AG09319 (cell line): ENCODE measurements around the gene DNAJC11.

Experiments used
- DNase-seq: peaks from one replicate; pipeline ENCODE4 v3.0.0-alpha.2; 2010; ENCODE audit warnings: low read depth; ENCODE audit errors: extremely low read depth
- CTCF ChIP-seq: IDR thresholded peaks from 2 replicates; pipeline ENCODE4 v1.5.1; 2011; ENCODE audit warnings: low read depth, mild to moderate bottlenecking, inconsistent platforms, low read length, moderate library complexity

DNAJC11 gene

GRCh38 chr1:6635910-6636760, 65.5 kb downstream of the DNAJC11 start:
- no peak for DNase-seq
- peak; percentile 2; the same call in 1 of the 2 replicates for TF ChIP-seq CTCF

- TF ChIP-seq CTCF, result no peak
- DNase-seq, result no peak
Measured at GRCh38 chr1:6635161-6635909, 66.3 kb downstream of the DNAJC11 start.

GRCh38 chr1:6634371-6635052, 67.1 kb downstream of the DNAJC11 start:
- no peak for DNase-seq
- peak; percentile 35 for TF ChIP-seq CTCF

- TF ChIP-seq CTCF, result no peak
- no peak for DNase-seq
Measured at GRCh38 chr1:6632588-6633514, 68.8 kb downstream of the DNAJC11 start.

GRCh38 chr1:6631058-6631457, 70.6 kb downstream of the DNAJC11 start:
- DNase-seq, result no peak

More at GRCh38 chr1:6631058-6631457, 70.6 kb downstream of the DNAJC11 start:
- no peak for TF ChIP-seq CTCF
